Measurements from ENCODE around the gene BAIAP3. TPM values are rescaled to one million over a fixed set of nuclear protein-coding genes. Genes with fewer than 3 reads are reported as not detected.

Gene BAIAP3
- total and polyA plus RNA-seq, 2 of the 8 experiments (the other 6 are each of a cell fraction or from before 2014, with no cell fraction given) = 2.9 to 6.8 TPM

DNA sequence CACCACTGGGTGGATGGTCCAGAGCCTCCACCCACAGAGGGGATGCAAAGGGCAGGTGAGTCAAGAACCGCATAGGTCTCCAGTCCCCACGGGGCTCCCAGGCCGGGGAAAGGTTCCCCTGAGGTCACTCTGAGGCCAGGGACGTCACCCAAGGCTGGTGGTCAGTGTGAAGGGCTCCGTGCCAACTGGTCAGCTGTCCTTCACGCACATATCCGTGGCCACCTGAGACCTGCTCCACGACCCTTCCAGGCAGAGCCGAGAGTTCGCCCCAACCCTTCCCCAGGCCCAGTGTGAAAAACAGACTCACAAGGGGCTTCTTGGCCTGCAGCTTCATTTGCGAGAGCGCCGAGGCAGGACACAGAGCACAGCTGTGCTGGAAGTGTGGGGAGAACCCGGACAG, 15.5 kb downstream of the BAIAP3 start:
- CTCF ChIA-PET (ENCODE audit: partially characterized antibody) = interaction anchor here (7.1 to 11.1 kb wide), 2 partner anchors 12 to 18 kb away, joined by 43 to 52 read pairs; partner anchors contain the start of gene BAIAP3
- no peak overlapping the region for H3K18ac ChIP-seq (ENCODE audit: extremely low read depth, low read length)

More for the DNA sequence above, 15.5 kb downstream of the BAIAP3 start:
- H3K9me3 ChIP-seq (ENCODE audit: insufficient read depth in 2 of 2, low read depth in 1 of 2, low read length in 1 of 2) = no peaks in the 10 kb centered on the region
- TF ChIP-seq FOSL1 (IDR thresholded peaks at IDR 0.05; ENCODE audit: insufficient read depth, low read depth, low read length) = no peak
- TF ChIP-seq YY1 (IDR thresholded peaks at IDR 0.05; ENCODE audit: low read depth, low read length) = no peak
- TF ChIP-seq KDM4A (IDR thresholded peaks at IDR 0.05; ENCODE audit: low read depth, low read length, severe bottlenecking) = no peak
- no peak overlapping the region for H4K5ac ChIP-seq (ENCODE audit: insufficient read length, low read depth, low read length)
- FAIRE-seq (no peak), DNase-seq (ENCODE audit: low read depth in 1 of 2, low spot score in 2 of 2) (no peak)
- no peak overlapping the region for H2BK120ac ChIP-seq (replicated peaks; ENCODE audit: low read depth, low read length)
- H3K79me1 ChIP-seq (ENCODE audit: low read depth, low read length) = peaks cover 14% of the 10 kb centered on the region
- H3K79me2 ChIP-seq (ENCODE audit: control insufficient read depth in 1 of 2, insufficient read depth in 2 of 2, low read length in 2 of 2) = peaks cover 0 to 29% of the 10 kb centered on the region in 2 experiments; a peak in 2 of 4 replicates
- no peaks in the 10 kb centered on the region; a peak in 2 of 7 replicates for H3K27me3 ChIP-seq (replicated peaks in 1 of 4; ENCODE audit: control insufficient read depth in 3 of 4, extremely low read depth in 1 of 4, insufficient read depth in 3 of 4, low read length in 3 of 4)
- no peak overlapping the region for H3K9ac ChIP-seq (replicated peaks in 1 of 4; ENCODE audit: extremely low read depth in 1 of 4, low read depth in 3 of 4, low read length in 3 of 4)
- no peak overlapping the region for H3K23ac ChIP-seq (ENCODE audit: insufficient read length)
- no peak overlapping the region for H3K4me3 ChIP-seq (ENCODE audit: extremely low read depth in 1 of 4, insufficient read depth in 2 of 4, low read depth in 3 of 4, low read length in 4 of 4)
- H4K20me1 ChIP-seq (replicated peaks in 1 of 2; ENCODE audit: control insufficient read depth in 1 of 2, insufficient read depth in 2 of 2, low read length in 2 of 2) = peaks cover 0 to 15% of the 10 kb centered on the region in 2 experiments
- POLR2A ChIA-PET (ENCODE audit: partially characterized antibody) = interaction anchor here (0.8 to 3.0 kb wide), 5 partner anchors 13 to 395 kb away, joined by 3 to 19 read pairs (median 8); no protein-coding TSS in a partner anchor
- H3K23me2 ChIP-seq (ENCODE audit: low read depth, low read length) = peaks cover 14% of the 10 kb centered on the region
- H3K4me1 ChIP-seq (replicated peaks in 1 of 4; ENCODE audit: control insufficient read depth in 3 of 4, insufficient read depth in 4 of 4, low read length in 3 of 4) = peaks cover 0 to 7% (median 4%) of the 10 kb centered on the region in 4 experiments; a peak in 3 of 7 replicates
- H3K27ac ChIP-seq (ENCODE audit: low read depth, low read length) = no peak overlapping the region
- H3K14ac ChIP-seq (ENCODE audit: insufficient read length) = no peak overlapping the region
- peaks cover 4 to 9% (median 5%) of the 10 kb centered on the region in 4 experiments; a peak in 4 of 8 replicates for H3K36me3 ChIP-seq (ENCODE audit: control insufficient read depth in 2 of 4, insufficient read depth in 4 of 4, low read length in 3 of 4)
- no peak overlapping the region for H3K56ac ChIP-seq (replicated peaks; ENCODE audit: insufficient read length, low read depth, low read length)
- no peak overlapping the region for H2AK5ac ChIP-seq (ENCODE audit: low read depth, low read length)
- H4K91ac ChIP-seq (replicated peaks; ENCODE audit: insufficient read length, low read length) = no peak overlapping the region
- H3K4me2 ChIP-seq (ENCODE audit: insufficient read depth in 1 of 2, low read depth in 2 of 2, low read length in 2 of 2) = no peak overlapping the region
- no peak overlapping the region for H2BK15ac ChIP-seq (ENCODE audit: low read length)
- H2BK20ac ChIP-seq (ENCODE audit: low read length) = no peak overlapping the region
- no peak overlapping the region for H4K8ac ChIP-seq (ENCODE audit: extremely low read depth, insufficient read depth, low read length)
- H2BK5ac ChIP-seq (ENCODE audit: low read depth, low read length) = no peak overlapping the region
- WGBS, 2 experiments (ENCODE audit: extremely low coverage in 1 of 2, insufficient coverage in 1 of 2, insufficient read length in 1 of 2, insufficient replicate concordance in 2 of 2, low coverage in 1 of 2, low lambda C conversion rate in 2 of 2, missing lambda C conversion rate in 1 of 2) = 93% methylated on average over 13 of the region's 14 CpGs; no CpG with 5 or more reads in 1 of the 2 experiments
- H2BK12ac ChIP-seq (ENCODE audit: low read depth, low read length) = no peak overlapping the region
- no peak overlapping the region for H3K4ac ChIP-seq (replicated peaks; ENCODE audit: insufficient read length, low read depth, low read length)
- H2AFZ ChIP-seq (ENCODE audit: low read length) = no peak overlapping the region
